ENCODE data around the gene PTPRJ. TPM values are rescaled to one million over a fixed set of nuclear protein-coding genes. Genes with fewer than 3 reads are reported as not detected.

Gene PTPRJ
- total and polyA plus RNA-seq, 9 of the 15 experiments (the other 6 are each of a cell fraction or from before 2014, with no cell fraction given) = 0.56 to 10.7 (median 4.8) TPM

DNA sequence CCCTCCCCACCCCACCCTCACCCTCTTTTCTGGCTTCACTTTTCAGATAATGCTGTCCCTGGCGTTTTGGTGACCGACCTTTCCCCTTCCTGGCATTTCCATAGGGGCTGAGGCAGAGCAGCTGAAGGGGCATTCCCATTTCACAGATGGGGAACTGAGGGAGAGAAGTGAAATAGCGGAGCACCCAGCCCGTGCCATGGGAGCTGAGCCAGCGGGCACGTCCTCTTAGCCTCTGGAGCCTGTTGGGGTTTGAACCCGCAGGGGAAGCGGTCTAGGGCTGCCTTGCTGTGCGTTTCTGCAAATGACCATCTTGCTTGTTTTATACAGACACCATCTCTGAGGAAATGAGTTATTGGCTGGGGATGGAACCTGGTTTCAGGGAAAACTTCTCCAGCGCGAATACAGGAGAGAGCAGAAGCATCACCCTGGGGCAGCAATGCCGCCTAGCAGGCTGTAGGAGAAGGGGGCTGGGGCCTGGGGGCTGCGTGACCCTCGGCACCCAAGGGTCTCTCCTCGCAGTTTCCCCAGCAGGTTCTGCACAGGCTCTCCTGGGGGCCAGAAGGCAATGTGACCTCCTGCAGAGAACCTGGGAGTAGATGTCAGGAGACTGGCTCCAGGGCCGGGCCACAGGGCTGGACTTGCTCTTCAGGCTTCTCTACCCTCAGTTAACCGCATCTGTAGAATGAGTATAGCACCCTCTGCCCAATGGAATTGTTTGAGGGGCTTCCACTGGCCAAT is 1.5 kb downstream of the PTPRJ start:
- FAIRE-seq (no peak), ATAC-seq (no peak), DNase-seq (ENCODE audit: extremely low read depth in 1 of 4, low spot score in 3 of 4) (no peak)
- Histone ChIP-seq H3K9ac (ENCODE audit: insufficient read depth in 1 of 2, low read depth in 2 of 2, low read length in 2 of 2) (peak overlapping the region; percentile 63 to 91), H3K9me3 (replicated peaks; ENCODE audit: control insufficient read depth, insufficient read depth, low read depth, low read length) (no peaks in the 10 kb centered on the region), H3K36me3 (ENCODE audit: control insufficient read depth, insufficient read depth, low read length) (0 out of 3 replicates have a peak, but pooled peaks cover 6% of the 10 kb centered on the region), H3K4me1 (replicated peaks in 1 of 2; ENCODE audit: control insufficient read depth in 2 of 2, insufficient read depth in 2 of 2, low read length in 2 of 2) (peaks cover 37 to 40% of the 10 kb centered on the region in 2 experiments), H3K4me3 (peak overlapping the region; percentile 61), H4K20me1 (replicated peaks; ENCODE audit: control insufficient read depth, insufficient read depth, low read length) (no peaks in the 10 kb centered on the region), H3K79me2 (ENCODE audit: control insufficient read depth, insufficient read depth, low read length) (peaks cover 23% of the 10 kb centered on the region; the same call in 2 of the 3 replicates), H3K9me1 (ENCODE audit: control insufficient read depth, insufficient read depth, low read length) (no peaks in the 10 kb centered on the region), H2AFZ (ENCODE audit: low read depth, low read length) (peak overlapping the region; percentile 70), H3K27me3 (ENCODE audit: control insufficient read depth in 2 of 2, insufficient read depth in 2 of 2, low read length in 2 of 2) (peaks cover 0 to 2% of the 10 kb centered on the region in 2 experiments; a peak in 1 of 5 replicates), H3K4me2 (ENCODE audit: insufficient read depth, low read length) (peak overlapping the region; percentile 68), H3K27ac (ENCODE audit: extremely low read depth, low read depth, low read length) (no peak overlapping the region; the same call in 2 of the 3 replicates)
- 76% methylated on average over 15 of the region's 17 CpGs for WGBS (ENCODE audit: insufficient coverage, low coverage, missing lambda C conversion rate)
- TSS peak; percentile 40 for BruUV-seq (replicated peaks)
- POLR2A ChIA-PET = interaction anchor here (0.6 to 2.9 kb wide), 3 partner anchors 8 to 49 kb away, joined by 3 to 14 read pairs (median 11); no protein-coding TSS in a partner anchor
- intact Hi-C loops (cut with micrococcal nuclease) (loop anchor here (2.0 kb wide), 1 partner anchor 37 kb away; no protein-coding TSS in a partner anchor), in situ Hi-C loops (cut with MboI) (no loop called here)
- CTCF ChIA-PET (ENCODE audit: low intra/inter-chr PET ratio) = no interaction called here
- no peak for TF ChIP-seq MCM5 (IDR thresholded peaks at IDR 0.05; ENCODE audit: low read depth)
- no peak for TF ChIP-seq EP300 (IDR thresholded peaks at IDR 0.05; ENCODE audit: low read length)
- no peak for TF ChIP-seq HDAC1 (IDR thresholded peaks at IDR 0.05)
- TF ChIP-seq HDGF (IDR thresholded peaks at IDR 0.05) = no peak
- peak; percentile 56 for TF ChIP-seq RBM25 (IDR thresholded peaks at IDR 0.05; ENCODE audit: low read depth, low read length, severe bottlenecking)
- peak; percentile 45 to 55; a peak in 3 of 4 replicates for TF ChIP-seq KDM1A (IDR thresholded peaks at IDR 0.05)
- TF ChIP-seq ZNF668 (CRISPR knock-in tag; IDR thresholded peaks at IDR 0.05) = no peak
- no peak for TF ChIP-seq NR2C2 (CRISPR knock-in tag; IDR thresholded peaks at IDR 0.05)
- TF ChIP-seq NR2C2 (tag; IDR thresholded peaks at IDR 0.05) = 0 out of 2 replicates have a peak, but pooled peaks have one; percentile 23
- TF ChIP-seq, protein P1, sequence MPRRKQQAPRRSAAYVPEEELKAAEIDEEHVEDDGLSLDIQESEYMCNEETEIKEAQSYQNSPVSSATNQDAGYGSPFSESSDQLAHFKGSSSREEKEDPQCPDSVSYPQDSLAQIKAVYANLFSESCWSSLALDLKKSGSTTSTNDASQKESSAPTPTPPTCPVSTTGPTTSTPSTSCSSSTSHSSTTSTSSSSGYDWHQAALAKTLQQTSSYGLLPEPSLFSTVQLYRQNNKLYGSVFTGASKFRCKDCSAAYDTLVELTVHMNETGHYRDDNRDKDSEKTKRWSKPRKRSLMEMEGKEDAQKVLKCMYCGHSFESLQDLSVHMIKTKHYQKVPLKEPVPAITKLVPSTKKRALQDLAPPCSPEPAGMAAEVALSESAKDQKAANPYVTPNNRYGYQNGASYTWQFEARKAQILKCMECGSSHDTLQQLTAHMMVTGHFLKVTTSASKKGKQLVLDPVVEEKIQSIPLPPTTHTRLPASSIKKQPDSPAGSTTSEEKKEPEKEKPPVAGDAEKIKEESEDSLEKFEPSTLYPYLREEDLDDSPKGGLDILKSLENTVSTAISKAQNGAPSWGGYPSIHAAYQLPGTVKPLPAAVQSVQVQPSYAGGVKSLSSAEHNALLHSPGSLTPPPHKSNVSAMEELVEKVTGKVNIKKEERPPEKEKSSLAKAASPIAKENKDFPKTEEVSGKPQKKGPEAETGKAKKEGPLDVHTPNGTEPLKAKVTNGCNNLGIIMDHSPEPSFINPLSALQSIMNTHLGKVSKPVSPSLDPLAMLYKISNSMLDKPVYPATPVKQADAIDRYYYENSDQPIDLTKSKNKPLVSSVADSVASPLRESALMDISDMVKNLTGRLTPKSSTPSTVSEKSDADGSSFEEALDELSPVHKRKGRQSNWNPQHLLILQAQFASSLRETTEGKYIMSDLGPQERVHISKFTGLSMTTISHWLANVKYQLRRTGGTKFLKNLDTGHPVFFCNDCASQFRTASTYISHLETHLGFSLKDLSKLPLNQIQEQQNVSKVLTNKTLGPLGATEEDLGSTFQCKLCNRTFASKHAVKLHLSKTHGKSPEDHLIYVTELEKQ (CRISPR knock-in tag; IDR thresholded peaks at IDR 0.05) = no peak
- TF ChIP-seq ZNF134 (CRISPR knock-in tag; conservative IDR thresholded peaks at IDR 0.05) = 0 out of 2 replicates have a peak, but pooled peaks have one; percentile 23
- no peak for TF ChIP-seq JUND (IDR thresholded peaks at IDR 0.05; ENCODE audit: borderline replicate concordance, low read depth, low read length)
- no peak for TF ChIP-seq JUND (tag; IDR thresholded peaks at IDR 0.05; ENCODE audit: borderline replicate concordance, low read depth, low read length)
- TF ChIP-seq, protein P2, sequence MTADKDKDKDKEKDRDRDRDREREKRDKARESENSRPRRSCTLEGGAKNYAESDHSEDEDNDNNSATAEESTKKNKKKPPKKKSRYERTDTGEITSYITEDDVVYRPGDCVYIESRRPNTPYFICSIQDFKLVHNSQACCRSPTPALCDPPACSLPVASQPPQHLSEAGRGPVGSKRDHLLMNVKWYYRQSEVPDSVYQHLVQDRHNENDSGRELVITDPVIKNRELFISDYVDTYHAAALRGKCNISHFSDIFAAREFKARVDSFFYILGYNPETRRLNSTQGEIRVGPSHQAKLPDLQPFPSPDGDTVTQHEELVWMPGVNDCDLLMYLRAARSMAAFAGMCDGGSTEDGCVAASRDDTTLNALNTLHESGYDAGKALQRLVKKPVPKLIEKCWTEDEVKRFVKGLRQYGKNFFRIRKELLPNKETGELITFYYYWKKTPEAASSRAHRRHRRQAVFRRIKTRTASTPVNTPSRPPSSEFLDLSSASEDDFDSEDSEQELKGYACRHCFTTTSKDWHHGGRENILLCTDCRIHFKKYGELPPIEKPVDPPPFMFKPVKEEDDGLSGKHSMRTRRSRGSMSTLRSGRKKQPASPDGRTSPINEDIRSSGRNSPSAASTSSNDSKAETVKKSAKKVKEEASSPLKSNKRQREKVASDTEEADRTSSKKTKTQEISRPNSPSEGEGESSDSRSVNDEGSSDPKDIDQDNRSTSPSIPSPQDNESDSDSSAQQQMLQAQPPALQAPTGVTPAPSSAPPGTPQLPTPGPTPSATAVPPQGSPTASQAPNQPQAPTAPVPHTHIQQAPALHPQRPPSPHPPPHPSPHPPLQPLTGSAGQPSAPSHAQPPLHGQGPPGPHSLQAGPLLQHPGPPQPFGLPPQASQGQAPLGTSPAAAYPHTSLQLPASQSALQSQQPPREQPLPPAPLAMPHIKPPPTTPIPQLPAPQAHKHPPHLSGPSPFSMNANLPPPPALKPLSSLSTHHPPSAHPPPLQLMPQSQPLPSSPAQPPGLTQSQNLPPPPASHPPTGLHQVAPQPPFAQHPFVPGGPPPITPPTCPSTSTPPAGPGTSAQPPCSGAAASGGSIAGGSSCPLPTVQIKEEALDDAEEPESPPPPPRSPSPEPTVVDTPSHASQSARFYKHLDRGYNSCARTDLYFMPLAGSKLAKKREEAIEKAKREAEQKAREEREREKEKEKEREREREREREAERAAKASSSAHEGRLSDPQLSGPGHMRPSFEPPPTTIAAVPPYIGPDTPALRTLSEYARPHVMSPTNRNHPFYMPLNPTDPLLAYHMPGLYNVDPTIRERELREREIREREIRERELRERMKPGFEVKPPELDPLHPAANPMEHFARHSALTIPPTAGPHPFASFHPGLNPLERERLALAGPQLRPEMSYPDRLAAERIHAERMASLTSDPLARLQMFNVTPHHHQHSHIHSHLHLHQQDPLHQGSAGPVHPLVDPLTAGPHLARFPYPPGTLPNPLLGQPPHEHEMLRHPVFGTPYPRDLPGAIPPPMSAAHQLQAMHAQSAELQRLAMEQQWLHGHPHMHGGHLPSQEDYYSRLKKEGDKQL (CRISPR knock-in tag; IDR thresholded peaks at IDR 0.05; ENCODE audit: borderline replicate concordance) = no peak

Measured in K562 (cell line).